NT2/D1 (cell line): ENCODE measurements around the gene EPHA3.

Experiments
- YY1 ChIP-seq: IDR thresholded peaks from 2 replicates; pipeline ENCODE4 v1.6.1; 2011; ENCODE audit not compliant: insufficient read length, insufficient read depth
- ZNF274 ChIP-seq: IDR thresholded peaks from 2 replicates; pipeline ENCODE4 v1.6.1; 2011; ENCODE audit warnings: mild to moderate bottlenecking, low read depth, low read length

- TF ChIP-seq ZNF274 (no peak), YY1 (no peak)
These were observed 173.5 kb downstream of the EPHA3 start for GRCh38 chr3:89280822-89281365.
